GM19193 (cell line): ENCODE data around the gene MEX3D.

Experiments
- POLR2A ChIP-seq: IDR thresholded peaks from 4 replicates; pipeline ENCODE4 v1.6.1; 2011; ENCODE audit not compliant: insufficient read depth, insufficient read length; ENCODE audit errors: extremely low read depth

Gene MEX3D

GRCh38 chr19:1510442-1510806, 57.7 kb downstream of the MEX3D start:
- TF ChIP-seq POLR2A, result no peak

- no peak for TF ChIP-seq POLR2A
These were observed 58.3 kb downstream of the MEX3D start for GRCh38 chr19:1509602-1510441.

GRCh38 chr19:1508507-1508856, 59.6 kb downstream of the MEX3D start:
- TF ChIP-seq POLR2A, result no peak

GRCh38 chr19:1507763-1508506, 60.2 kb downstream of the MEX3D start:
- TF ChIP-seq POLR2A, result no peak

- no peak for TF ChIP-seq POLR2A
These were observed 60.9 kb downstream of the MEX3D start for GRCh38 chr19:1507192-1507660.

GRCh38 chr19:1505991-1506881, 61.9 kb downstream of the MEX3D start:
- no peak for TF ChIP-seq POLR2A

GRCh38 chr19:1505012-1505411, 63.1 kb downstream of the MEX3D start:
- no peak for TF ChIP-seq POLR2A
